Endothelial cell of umbilical vein (primary cell): ENCODE data around the gene FER. TPM values are rescaled to one million over a fixed set of nuclear protein-coding genes. Genes with fewer than 3 reads are reported as not detected.

Source experiments
- BruUV-seq: library from RNA; stranded (reverse); fragments of 400-500 nt; replicated peaks from 2 replicates; lab custom pipeline; 2021; lab: Mats Ljungman, UMichigan
- CTCF ChIA-PET: fragments of 300-600, 350-600 bp; sonication (Branson Sonifier 250); formaldehyde crosslinking; loops from one replicate; lab custom pipeline; 2021; ENCODE audit warnings: antibody characterized with exemption, inconsistent platforms; lab: Charles Lee
- POLR2A ChIA-PET: fragments of 300-600, 350-600 bp; sonication (Branson Sonifier 250); formaldehyde crosslinking; loops from one replicate; lab custom pipeline; 2021; ENCODE audit warnings: antibody characterized with exemption, inconsistent platforms; lab: Charles Lee
- DNase-seq: peaks from one replicate; pipeline ENCODE4 v3.0.0-alpha.2; 2011; ENCODE audit warnings: low read depth, low spot score
- FAIRE-seq: peaks from 2 replicates; lab custom pipeline; 2011; peaks lifted over from hg19 to GRCh38; lab: Jason Lieb, UNC
- H2AFZ ChIP-seq: 2 replicates; pipeline ENCODE4 v1.6.0; 2012; ENCODE audit warnings: low read depth, low read length, control low read depth, inconsistent platforms
- H3K27ac ChIP-seq: 2 replicates; pipeline ENCODE4 v1.5.1; 2011; ENCODE audit warnings: low read depth, mild to moderate bottlenecking, control low read depth, low read length, moderate library complexity; ENCODE audit not compliant: insufficient read depth
- H3K27me3 ChIP-seq, 2 experiments: 2 replicates each; pipeline versions ENCODE4 v1.6.0 to v1.6.1; 2011; ENCODE audit warnings: low read length in 2 of 2, mixed read lengths in 1 of 2; ENCODE audit not compliant: control insufficient read depth in 2 of 2, insufficient read depth in 2 of 2
- H3K36me3 ChIP-seq, 2 experiments: 2 replicates in 1 of 2; 3 replicates in 1 of 2; pipeline ENCODE4 v1.5.1; 2011; ENCODE audit warnings: low read length in 2 of 2, mild to moderate bottlenecking in 1 of 2, moderate library complexity in 1 of 2; ENCODE audit not compliant: control insufficient read depth in 2 of 2, insufficient read depth in 2 of 2; ENCODE audit errors: extremely low read depth in 1 of 2
- H3K4me1 ChIP-seq: 3 replicates; pipeline ENCODE4 v1.5.1; 2011; ENCODE audit warnings: mild to moderate bottlenecking, low read length; ENCODE audit not compliant: control insufficient read depth, insufficient read depth; ENCODE audit errors: extremely low read depth
- H3K4me2 ChIP-seq: 2 replicates; pipeline ENCODE4 v1.6.1; 2011; ENCODE audit warnings: low read length, control low read depth, mixed read lengths; ENCODE audit not compliant: insufficient read depth
- H3K4me3 ChIP-seq, 3 experiments: fragments of 200-600 bp in 1 of 3; sonication (generic), shearing (Covaris generic) in 1 of 3; replicated peaks in 1 of 3; 2 replicates each; pipeline ENCODE4 v1.5.1; 2011 to 2016; ENCODE audit warnings: control low read depth in 3 of 3, low read length in 3 of 3, mild to moderate bottlenecking in 2 of 3, inconsistent platforms in 1 of 3, low read depth in 1 of 3, moderate library complexity in 1 of 3; ENCODE audit not compliant: insufficient read depth in 1 of 3
- H3K79me2 ChIP-seq: 2 replicates; pipeline ENCODE4 v1.6.0; 2012; ENCODE audit warnings: low read length, inconsistent platforms; ENCODE audit not compliant: control insufficient read depth, insufficient read depth
- H3K9ac ChIP-seq: replicated peaks from 2 replicates; pipeline ENCODE3; 2011; ENCODE audit warnings: low read length, control low read depth; ENCODE audit not compliant: insufficient read depth; ENCODE audit errors: extremely low read depth
- H3K9me1 ChIP-seq: replicated peaks from 3 replicates; pipeline ENCODE4 v1.6.0; 2011; ENCODE audit warnings: mild to moderate bottlenecking, low read length; ENCODE audit not compliant: control insufficient read depth, insufficient read depth; ENCODE audit errors: extremely low read depth
- H3K9me3 ChIP-seq: replicated peaks from 2 replicates; pipeline ENCODE4 v1.5.1; 2012; ENCODE audit warnings: low read length, inconsistent platforms; ENCODE audit not compliant: control insufficient read depth, insufficient read depth
- H4K20me1 ChIP-seq: replicated peaks from 2 replicates; pipeline ENCODE3; 2011; ENCODE audit warnings: mild to moderate bottlenecking, low read length; ENCODE audit not compliant: control insufficient read depth, insufficient read depth; ENCODE audit errors: extremely low read depth
- CTCF ChIP-seq, 2 donors: IDR thresholded peaks; 1 replicate in 1 of 2; 2 replicates in 1 of 2; pipeline ENCODE4 v1.5.1; 2011; ENCODE audit warnings: low read length in 2 of 2, mild to moderate bottlenecking in 2 of 2, moderate library complexity in 2 of 2, control low read depth in 1 of 2, inconsistent platforms in 1 of 2, low read depth in 1 of 2; ENCODE audit not compliant: insufficient read depth in 1 of 2; ENCODE audit errors: extremely low read depth in 1 of 2
- EZH2 ChIP-seq: IDR thresholded peaks from 2 replicates; pipeline ENCODE4 v1.6.1; 2012; ENCODE audit warnings: borderline replicate concordance, low read depth, mild to moderate bottlenecking, moderate library complexity, low read length, inconsistent platforms; ENCODE audit not compliant: severe bottlenecking
- FOS ChIP-seq: IDR thresholded peaks from 2 replicates; pipeline ENCODE4 v1.6.1; 2011; ENCODE audit warnings: mild to moderate bottlenecking, low read length, moderate library complexity, borderline replicate concordance; ENCODE audit not compliant: insufficient read depth
- GATA2 ChIP-seq: IDR thresholded peaks from 2 replicates; pipeline ENCODE4 v1.7.0; 2011; ENCODE audit warnings: low read depth, mild to moderate bottlenecking, moderate library complexity, mixed read lengths, low read length; ENCODE audit not compliant: insufficient read length, insufficient read depth
- JUN ChIP-seq: IDR thresholded peaks from 2 replicates; pipeline ENCODE4 v1.6.1; 2011; ENCODE audit warnings: borderline replicate concordance, low read depth; ENCODE audit not compliant: insufficient read length, insufficient read depth
- MAX ChIP-seq: IDR thresholded peaks from 2 replicates; pipeline ENCODE4 v1.6.1; 2011; ENCODE audit not compliant: insufficient read depth, insufficient read length
- MYC ChIP-seq: IDR thresholded peaks from one replicate; pipeline ENCODE4 v1.6.1; 2011; ENCODE audit warnings: mild to moderate bottlenecking, low read depth, low read length
- POLR2A ChIP-seq: IDR thresholded peaks from 2 replicates; pipeline ENCODE4 v1.6.1; 2012; ENCODE audit warnings: low read depth, mild to moderate bottlenecking, control low read depth, low read length
- POLR2AphosphoS5 ChIP-seq: IDR thresholded peaks from 2 replicates; pipeline ENCODE4 v1.6.1; 2012; ENCODE audit warnings: low read depth, mild to moderate bottlenecking, control low read depth, low read length, moderate library complexity; ENCODE audit not compliant: insufficient read depth
- dilution Hi-C: fragments of 300-500 bp; cut with MboI; formaldehyde crosslinking; loops from one replicate; pipeline ENCODE4 v1.15.0; 2019; ENCODE audit warnings: low sequenced_read_pairs; ENCODE audit not compliant: extremely low pct_ligation_motif_present
- intact Hi-C: fragments of 100-400 bp; cut with micrococcal nuclease; formaldehyde crosslinking; loops from one replicate; pipeline ENCODE4 v1.10.0; 2022
- polyA plus RNA-seq, 4 experiments: library from polyadenylated mRNA; depleted of rRNA in 3 of 4; stranded (reverse) in 3 of 4; unstranded in 1 of 4; fragments of >200 nt; gene quantifications; 2 replicates each; pipeline versions ENCODE4 v1.2.1 to v1.2.3, GENCODE V29; 2011 to 2012; ENCODE audit warnings: missing spikeins in 1 of 4
- total RNA-seq: library from RNA; stranded (reverse); gene quantifications from 2 replicates; pipeline ENCODE4 v1.2.3, GENCODE V29; 2021

Gene FER
- total and polyA plus RNA-seq, 2 donors (not counting 3 experiments of a cell fraction or from before 2014, with no cell fraction given): 2.3 to 27.5 TPM

GRCh38 chr5:109060378-109061025, 312.8 kb downstream of the FER start:
- TF ChIP-seq FOS: no peak
- TF ChIP-seq CTCF (IDR thresholded peaks at IDR 0.05; ENCODE audit: extremely low read depth in 1 of 2, insufficient read depth in 1 of 2, low read depth in 1 of 2, low read length in 2 of 2): no peak
- TF ChIP-seq POLR2AphosphoS5: no peak
- TF ChIP-seq MAX: no peak
- TF ChIP-seq EZH2: no peak
- no peak for TF ChIP-seq POLR2A
- no peak for TF ChIP-seq GATA2
- TF ChIP-seq MYC: no peak
- TF ChIP-seq JUN: no peak
- H3K9me1 ChIP-seq: no peaks in the 10 kb centered on the region
- no peaks in the 10 kb centered on the region for H3K27me3 ChIP-seq
- H4K20me1 ChIP-seq: no peaks in the 10 kb centered on the region
- ChIA-PET POLR2A (no interaction called here), CTCF (interaction anchor here (1.2 to 1.4 kb wide), 2 partner anchors 13 to 24 kb away, joined by 3 to 4 read pairs; no protein-coding TSS in a partner anchor)
- dilution Hi-C loops: no loop called here
- no peaks in the 10 kb centered on the region for H3K9me3 ChIP-seq
- no peaks in the 10 kb centered on the region for H3K79me2 ChIP-seq
- DNase-seq (no peak), FAIRE-seq (no peak)
- H3K4me2 ChIP-seq: no peak overlapping the region
- no peak overlapping the region for H2AFZ ChIP-seq
- intact Hi-C loops: no loop called here
- no peaks in the 10 kb centered on the region for H3K36me3 ChIP-seq
- no peak overlapping the region for H3K4me3 ChIP-seq
- H3K9ac ChIP-seq: no peak overlapping the region
- H3K27ac ChIP-seq: no peak overlapping the region
- H3K4me1 ChIP-seq: no peaks in the 10 kb centered on the region
- BruUV-seq: no TSS peak
